Progenitor cell of endocrine pancreas (in vitro differentiated cells): ENCODE data around the gene TDRD12. TPM values are rescaled to one million over a fixed set of nuclear protein-coding genes. Genes with fewer than 3 reads are reported as not detected.

Source experiments
- DNase-seq: peaks from one replicate; pipeline ENCODE4 v3.0.0; 2021; ENCODE audit warnings: low spot score; ENCODE audit not compliant: unreplicated experiment
- H3K27ac Mint-ChIP-seq: 2 replicates; pipeline ENCODE4 v1.8.0; 2021; ENCODE audit warnings: mild to moderate bottlenecking, moderate library complexity, mixed read lengths
- H3K27me3 Mint-ChIP-seq: 2 replicates; pipeline ENCODE4 v1.8.0; 2021; ENCODE audit warnings: mixed read lengths
- H3K36me3 Mint-ChIP-seq: 2 replicates; pipeline ENCODE4 v1.8.0; 2022; ENCODE audit warnings: mixed read lengths; ENCODE audit not compliant: insufficient read depth
- H3K4me1 Mint-ChIP-seq: 2 replicates; pipeline ENCODE4 v1.8.0; 2021; ENCODE audit warnings: low read depth, mixed read lengths
- H3K4me3 Mint-ChIP-seq: 2 replicates; pipeline ENCODE4 v1.8.0; 2021; ENCODE audit warnings: low read depth, mild to moderate bottlenecking, moderate library complexity, mixed read lengths
- H3K9me3 Mint-ChIP-seq: 2 replicates; pipeline ENCODE4 v1.8.0; 2021; ENCODE audit warnings: low read depth, mixed read lengths
- CTCF ChIP-seq: fragments of 200-600 bp; sonication (generic); IDR thresholded peaks from one replicate; pipeline ENCODE4 v1.5.0; 2021; ENCODE audit warnings: antibody characterized with exemption, mild to moderate bottlenecking; ENCODE audit not compliant: unreplicated experiment
- total RNA-seq: library from RNA; stranded (reverse); gene quantifications from 2 replicates; pipeline ENCODE4 v1.2.1, GENCODE V29; 2021

Gene TDRD12
- total RNA-seq, 1 donor from 2014 or later = 0.29 TPM

- no peaks in the 10 kb centered on the region for H3K9me3 Mint-ChIP-seq
- DNase-seq = no peak
- H3K36me3 Mint-ChIP-seq = no peaks in the 10 kb centered on the region
- TF ChIP-seq CTCF = no peak
- no peak overlapping the region for H3K4me3 Mint-ChIP-seq
- H3K27ac Mint-ChIP-seq = no peak overlapping the region
- peaks cover 38% of the 10 kb centered on the region for H3K27me3 Mint-ChIP-seq
- H3K4me1 Mint-ChIP-seq = peaks cover 6% of the 10 kb centered on the region
Measured at GRCh38 chr19:32822916-32823746, 103.6 kb downstream of the TDRD12 start.

GRCh38 chr19:32823747-32824102, 104.2 kb downstream of the TDRD12 start:
- peaks cover 34% of the 10 kb centered on the region for H3K27me3 Mint-ChIP-seq
- H3K27ac Mint-ChIP-seq = no peak overlapping the region
- H3K36me3 Mint-ChIP-seq = no peaks in the 10 kb centered on the region
- no peak overlapping the region for H3K4me3 Mint-ChIP-seq
- H3K4me1 Mint-ChIP-seq = peaks cover 7% of the 10 kb centered on the region
- no peak for TF ChIP-seq CTCF
- no peaks in the 10 kb centered on the region for H3K9me3 Mint-ChIP-seq
- DNase-seq = no peak

GRCh38 chr19:32824191-32824751, 104.7 kb downstream of the TDRD12 start:
- H3K4me1 Mint-ChIP-seq = peaks cover 7% of the 10 kb centered on the region
- no peak for DNase-seq
- H3K27me3 Mint-ChIP-seq = peaks cover 34% of the 10 kb centered on the region
- no peaks in the 10 kb centered on the region for H3K9me3 Mint-ChIP-seq
- no peak for TF ChIP-seq CTCF
- H3K4me3 Mint-ChIP-seq = no peak overlapping the region
- H3K36me3 Mint-ChIP-seq = peaks cover 2% of the 10 kb centered on the region
- no peak overlapping the region for H3K27ac Mint-ChIP-seq

GRCh38 chr19:32824916-32825608, 105.5 kb downstream of the TDRD12 start:
- Mint-ChIP-seq H3K27me3 (peaks cover 27% of the 10 kb centered on the region), H3K4me1 (peaks cover 7% of the 10 kb centered on the region), H3K36me3 (peaks cover 5% of the 10 kb centered on the region), H3K4me3 (no peak overlapping the region), H3K9me3 (no peaks in the 10 kb centered on the region), H3K27ac (peak overlapping the region; percentile 77)
- no peak for DNase-seq
- TF ChIP-seq CTCF = no peak

- no peak for DNase-seq
- Mint-ChIP-seq H3K27me3 (peaks cover 19% of the 10 kb centered on the region), H3K27ac (no peak overlapping the region), H3K9me3 (no peaks in the 10 kb centered on the region), H3K4me3 (no peak overlapping the region), H3K36me3 (peaks cover 10% of the 10 kb centered on the region), H3K4me1 (peaks cover 7% of the 10 kb centered on the region)
- no peak for TF ChIP-seq CTCF
Measured at GRCh38 chr19:32828139-32828538, 108.6 kb downstream of the TDRD12 start.
